B cell (primary cell): ENCODE data around the gene RGS1.

Experiments used
- EZH2 ChIP-seq: IDR thresholded peaks from 2 replicates; pipeline ENCODE4 v1.6.1; 2012; ENCODE audit warnings: borderline replicate concordance, low read depth, mild to moderate bottlenecking, moderate library complexity, low read length; ENCODE audit not compliant: insufficient read depth, poor library complexity, severe bottlenecking
- TF ChIP-seq, protein P1 (sequence below): fragments of 200-600 bp; IDR thresholded peaks from one replicate; pipeline ENCODE4 v1.8.0; 2022; ENCODE audit warnings: antibody characterized with exemption, mild to moderate bottlenecking

DNA sequence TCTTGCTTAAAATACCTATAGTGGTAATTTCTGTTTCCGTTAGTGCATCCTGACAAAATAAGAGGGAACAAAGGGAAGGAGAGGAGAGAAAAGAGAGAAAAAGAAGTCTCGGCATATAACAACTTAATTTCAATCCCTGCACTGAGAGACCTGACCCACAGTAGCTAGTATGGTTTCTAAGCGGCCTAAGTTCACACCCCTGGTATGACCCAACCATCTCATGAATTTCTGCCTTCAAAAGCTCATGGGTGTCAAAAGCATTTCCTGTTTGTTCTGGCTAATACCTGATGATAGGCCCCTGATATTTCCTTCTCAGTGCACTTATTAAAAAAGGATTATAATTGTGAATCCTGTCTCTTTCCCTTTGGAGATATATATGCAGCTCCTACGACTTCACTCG is 32.1 kb upstream of the RGS1 start:
- no peak for TF ChIP-seq EZH2
- TF ChIP-seq, protein P1, sequence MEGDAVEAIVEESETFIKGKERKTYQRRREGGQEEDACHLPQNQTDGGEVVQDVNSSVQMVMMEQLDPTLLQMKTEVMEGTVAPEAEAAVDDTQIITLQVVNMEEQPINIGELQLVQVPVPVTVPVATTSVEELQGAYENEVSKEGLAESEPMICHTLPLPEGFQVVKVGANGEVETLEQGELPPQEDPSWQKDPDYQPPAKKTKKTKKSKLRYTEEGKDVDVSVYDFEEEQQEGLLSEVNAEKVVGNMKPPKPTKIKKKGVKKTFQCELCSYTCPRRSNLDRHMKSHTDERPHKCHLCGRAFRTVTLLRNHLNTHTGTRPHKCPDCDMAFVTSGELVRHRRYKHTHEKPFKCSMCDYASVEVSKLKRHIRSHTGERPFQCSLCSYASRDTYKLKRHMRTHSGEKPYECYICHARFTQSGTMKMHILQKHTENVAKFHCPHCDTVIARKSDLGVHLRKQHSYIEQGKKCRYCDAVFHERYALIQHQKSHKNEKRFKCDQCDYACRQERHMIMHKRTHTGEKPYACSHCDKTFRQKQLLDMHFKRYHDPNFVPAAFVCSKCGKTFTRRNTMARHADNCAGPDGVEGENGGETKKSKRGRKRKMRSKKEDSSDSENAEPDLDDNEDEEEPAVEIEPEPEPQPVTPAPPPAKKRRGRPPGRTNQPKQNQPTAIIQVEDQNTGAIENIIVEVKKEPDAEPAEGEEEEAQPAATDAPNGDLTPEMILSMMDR: no peak
